Measurements from ENCODE around the gene IGFN1.

IGFN1 gene

DNA sequence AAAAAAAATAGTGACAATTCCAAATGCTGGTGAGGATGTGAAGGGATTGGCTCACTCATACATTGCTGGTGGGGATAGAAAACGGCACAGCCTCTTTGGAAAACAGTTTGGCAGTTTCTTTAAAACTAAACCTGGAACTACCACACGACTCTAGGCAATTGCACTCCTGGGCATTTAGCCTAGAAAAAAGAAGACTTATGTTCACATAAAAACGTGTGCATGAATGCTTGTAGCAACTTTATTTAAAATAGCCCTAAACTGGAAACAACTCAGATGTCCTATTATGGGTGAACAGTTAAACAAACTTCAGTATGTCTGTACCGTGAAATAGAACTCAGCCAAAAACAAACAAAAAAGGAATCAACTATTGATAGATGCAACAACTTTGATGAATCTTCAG is 26.9 kb upstream of the IGFN1 start:
- no peak for DNase-seq (ENCODE audit: low read depth)

DNA sequence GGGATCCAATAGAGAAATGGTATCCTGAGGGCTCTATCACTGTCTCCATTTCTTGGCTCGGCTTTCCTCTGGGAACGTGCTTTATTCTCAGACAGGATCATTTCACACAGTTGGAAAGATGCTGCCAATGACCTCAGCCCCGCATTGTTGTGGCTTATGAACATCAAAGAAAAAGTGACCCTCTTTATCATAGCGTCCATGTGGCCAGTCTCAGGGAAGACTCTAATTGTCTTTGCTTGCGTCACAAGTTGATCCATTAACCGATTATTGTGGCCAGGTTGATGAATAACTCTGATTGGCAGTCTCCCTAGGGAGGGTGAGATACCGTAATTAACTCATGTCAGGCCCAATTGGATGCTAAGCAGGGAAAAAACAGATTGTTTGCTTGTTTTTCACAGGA is 26.0 kb upstream of the IGFN1 start:
- no peak for DNase-seq (ENCODE audit: low read depth)

DNA sequence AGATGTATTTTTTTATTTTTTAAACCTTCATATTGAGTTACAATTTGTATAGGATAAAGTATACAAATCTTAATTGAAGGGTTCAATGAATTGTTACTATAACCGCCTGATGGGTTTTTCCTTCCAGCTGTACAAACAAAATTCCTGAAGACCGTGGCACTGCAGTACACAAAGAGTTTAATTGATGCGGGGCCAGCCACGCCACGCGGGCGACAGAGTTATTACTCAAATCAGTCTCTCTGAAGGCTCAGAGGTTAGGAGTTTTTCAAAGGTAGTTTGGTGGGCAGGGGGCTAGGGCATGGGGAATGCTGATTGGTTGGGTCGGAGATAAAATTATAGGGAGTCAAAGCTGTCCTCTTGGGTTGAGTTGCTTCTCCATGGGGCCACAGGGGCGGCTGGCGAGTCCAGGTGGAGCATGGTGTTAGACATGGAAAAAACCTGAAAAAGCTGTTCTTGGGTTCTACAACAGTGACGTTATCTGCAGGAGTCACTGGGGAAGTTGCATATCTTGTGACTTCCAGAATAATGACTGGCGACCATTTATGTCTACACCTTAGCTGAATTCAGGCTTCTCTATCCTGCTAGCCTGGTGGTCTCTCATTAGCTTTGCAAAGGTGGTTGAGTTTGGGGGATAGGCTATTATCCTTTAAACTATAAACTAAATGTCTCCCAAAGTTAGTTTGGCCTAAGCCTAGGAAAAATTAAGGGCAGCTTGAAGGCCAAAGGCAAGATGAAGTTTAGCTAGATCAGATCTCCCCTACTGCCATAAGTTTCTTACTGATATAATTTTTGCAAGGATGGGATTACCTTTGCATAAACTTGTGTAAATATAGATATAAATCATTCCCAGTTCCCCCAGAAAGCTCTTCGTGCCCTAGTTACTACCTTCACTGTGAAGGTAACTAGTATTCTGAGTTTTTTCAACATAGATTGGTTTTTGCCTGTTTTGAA is 23.3 kb upstream of the IGFN1 start:
- no peak for DNase-seq (ENCODE audit: low read depth)

DNA sequence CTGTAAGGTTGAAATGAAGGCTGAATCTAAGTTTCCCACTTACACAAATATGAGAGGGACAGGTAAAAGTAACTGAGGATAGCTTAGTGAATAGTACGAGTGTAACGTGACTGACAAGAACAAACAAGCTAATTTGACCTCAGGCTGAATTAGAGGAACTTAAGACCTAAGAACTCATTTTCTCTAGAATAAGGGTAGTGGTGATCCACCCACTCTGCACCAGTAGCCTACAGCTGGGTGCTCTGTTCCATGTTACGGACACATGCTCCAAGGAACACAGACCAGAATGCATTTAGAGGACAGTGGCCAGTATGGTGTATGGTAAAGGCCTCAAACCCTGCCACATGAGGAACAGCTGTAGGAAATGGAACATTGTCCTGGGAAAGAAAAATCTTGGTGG is 21.4 kb upstream of the IGFN1 start:
- DNase-seq (ENCODE audit: low read depth): no peak

DNA sequence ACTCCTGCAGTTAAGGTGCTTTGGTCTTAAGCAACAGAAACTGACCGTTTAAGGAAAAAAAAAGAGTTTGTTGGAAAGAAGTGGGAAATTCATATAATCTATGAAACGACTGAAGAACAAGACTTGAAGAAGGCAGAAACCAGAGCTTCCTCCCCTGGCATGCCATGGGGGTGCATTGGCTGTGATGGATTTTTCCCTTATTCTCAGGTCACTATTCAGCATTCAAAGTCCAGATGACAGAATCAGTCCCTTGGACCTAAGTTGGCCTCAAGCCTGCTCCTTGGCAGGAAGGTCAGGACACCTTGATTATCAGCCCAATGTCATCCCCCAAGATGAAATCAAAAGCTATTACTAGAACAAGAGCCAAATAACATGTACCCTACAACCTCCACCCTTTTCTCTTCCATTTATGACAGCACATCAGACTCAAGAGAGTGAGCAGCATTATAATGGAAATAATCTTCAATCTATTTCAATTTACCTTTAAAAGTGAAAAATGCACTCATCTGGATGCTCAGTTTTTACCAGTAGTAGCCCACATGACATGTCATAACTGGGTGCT is 20.6 kb upstream of the IGFN1 start:
- no peak for DNase-seq (ENCODE audit: low read depth)

DNA sequence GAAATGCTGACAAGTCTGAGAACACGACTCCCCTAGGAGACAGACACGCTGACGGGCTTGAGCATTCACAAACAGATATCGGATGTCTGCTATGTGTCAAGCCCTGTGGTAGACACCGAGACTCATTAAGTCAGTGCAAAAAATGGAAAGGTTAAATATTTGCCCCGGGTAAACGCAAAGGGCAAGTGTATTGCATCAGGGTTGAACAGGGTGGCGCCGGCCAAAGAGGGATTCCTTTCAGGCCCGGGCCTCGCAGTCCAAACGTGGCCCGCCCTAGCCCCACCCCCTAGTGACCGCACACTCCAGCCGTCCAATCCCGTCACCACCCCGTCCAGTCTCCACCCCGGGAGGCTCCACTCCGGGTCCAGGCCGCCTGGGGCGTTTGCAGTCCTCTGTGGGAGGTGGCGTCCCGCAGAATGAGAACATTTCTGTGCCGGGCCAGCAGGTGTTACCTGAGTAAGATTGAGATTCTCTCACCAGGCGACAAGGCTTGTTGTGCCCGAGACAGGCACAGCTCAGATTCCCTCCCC is 20.0 kb upstream of the IGFN1 start:
- peak; percentile 94 for DNase-seq (ENCODE audit: low read depth)

DNA sequence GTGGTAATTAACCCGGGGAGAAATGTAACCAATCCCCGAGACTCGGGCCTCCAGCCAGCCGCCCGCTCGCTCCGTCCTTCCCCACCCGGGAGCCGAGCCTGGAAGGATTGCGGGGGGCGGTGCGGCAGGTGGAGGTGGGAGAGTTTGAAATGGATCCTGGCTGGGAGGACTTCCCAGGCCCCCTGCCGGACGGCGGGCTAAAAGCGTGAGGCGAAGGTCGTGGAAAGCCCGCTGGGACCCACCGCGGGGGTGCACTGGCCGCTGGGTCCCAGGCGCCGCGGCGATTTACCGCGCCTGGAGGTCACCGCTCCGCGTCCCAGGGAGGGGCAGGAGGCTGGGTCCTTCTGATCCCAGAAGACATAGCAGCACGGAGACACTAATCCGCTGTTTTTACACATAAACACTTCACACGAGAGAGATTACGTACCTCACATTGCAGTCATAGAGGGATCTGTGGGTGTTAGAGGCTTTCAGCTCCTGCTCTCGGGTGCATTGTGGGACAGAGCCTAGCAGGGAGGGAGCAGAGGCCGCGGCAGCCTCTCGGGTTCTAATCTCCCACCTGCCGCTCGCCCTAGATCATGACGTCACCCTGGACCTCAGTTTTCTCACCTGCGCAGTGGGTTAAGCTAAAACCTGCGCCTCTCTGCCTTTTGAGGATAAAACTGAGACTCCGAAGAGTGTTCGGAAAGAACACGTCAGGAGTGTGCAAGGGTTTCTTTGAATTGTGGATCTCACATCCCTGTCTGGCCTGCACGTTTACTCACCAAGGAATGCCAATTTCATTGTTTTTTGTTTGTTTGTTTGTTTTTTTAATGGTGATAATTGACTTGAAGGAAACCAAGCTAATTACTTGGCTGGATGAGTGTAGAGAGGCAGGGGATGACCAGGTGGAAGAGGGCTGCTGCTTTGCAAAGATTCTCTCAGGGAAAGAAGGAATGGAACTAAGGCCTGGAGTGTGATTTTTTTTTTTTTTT is 19.3 kb upstream of the IGFN1 start:
- peak; percentile 53 for DNase-seq (ENCODE audit: low read depth)

DNA sequence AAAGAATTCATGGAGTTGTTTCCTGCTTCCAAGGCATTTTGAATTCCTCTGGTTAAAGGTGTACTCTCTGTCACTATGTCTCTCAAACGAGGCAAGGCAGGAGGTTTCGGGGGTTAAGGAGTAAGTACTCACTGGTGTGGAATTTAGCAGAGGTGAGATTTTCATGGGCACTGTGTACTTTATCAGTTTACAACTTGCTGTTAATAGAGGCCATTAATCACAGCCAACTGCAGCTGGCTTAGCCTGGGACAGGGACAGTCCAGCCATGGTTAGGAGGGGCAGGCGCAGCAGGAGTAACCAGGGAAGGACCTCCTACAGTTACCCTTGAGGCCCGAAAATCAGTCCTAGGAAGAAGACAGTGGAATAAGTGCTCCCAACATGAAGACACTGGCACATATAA is 18.3 kb upstream of the IGFN1 start:
- DNase-seq (ENCODE audit: low read depth): no peak

DNA sequence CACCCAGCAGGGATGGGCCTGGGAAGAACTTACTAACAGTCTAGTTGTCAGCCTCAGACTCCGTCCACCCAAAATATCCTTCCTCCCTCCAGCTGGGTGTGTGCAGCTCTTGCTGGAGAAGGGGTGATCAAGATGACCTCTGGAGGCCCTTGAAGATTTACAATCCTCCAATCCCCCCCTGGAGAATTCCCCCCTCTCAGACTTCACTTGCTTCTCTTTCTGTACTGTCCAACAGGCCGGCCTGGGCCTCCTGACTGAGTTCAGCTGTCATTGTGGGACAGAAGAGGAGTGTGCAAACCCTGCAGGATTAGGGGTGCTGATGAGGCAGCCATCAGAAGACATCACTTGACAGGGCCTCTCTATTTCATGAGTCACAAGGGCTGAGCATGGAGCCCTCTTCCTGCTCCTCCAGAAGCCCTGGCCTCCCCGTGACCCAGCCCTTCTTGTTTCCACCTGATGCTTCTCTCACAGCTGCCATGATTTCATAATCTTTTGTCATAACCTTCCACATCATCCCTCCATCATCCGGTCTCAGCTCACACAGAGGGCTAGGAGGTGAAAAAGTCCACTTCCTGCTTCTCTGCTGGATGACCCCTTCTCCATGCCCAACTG is 17.5 kb upstream of the IGFN1 start:
- DNase-seq (ENCODE audit: low read depth): peak; percentile 67

DNA sequence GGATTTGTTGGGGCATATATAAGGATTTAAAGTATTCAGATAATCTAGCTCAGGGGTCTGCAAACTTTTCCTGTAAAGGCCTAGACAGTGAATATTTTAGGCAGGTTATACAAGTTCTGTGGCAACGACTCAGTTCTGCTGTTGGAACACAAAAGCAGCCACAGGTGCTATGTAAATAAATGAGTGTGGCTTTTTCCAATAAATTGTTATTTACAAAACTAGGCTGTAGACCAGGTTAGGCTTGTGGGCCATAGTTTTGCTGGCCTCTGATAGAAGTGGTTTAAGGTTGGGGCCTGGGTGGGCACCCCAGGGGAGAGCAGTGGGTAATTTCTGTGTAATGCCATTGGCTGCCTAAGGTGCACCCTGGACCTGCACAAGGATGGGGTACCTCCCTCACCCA is 16.9 kb upstream of the IGFN1 start:
- no peak for DNase-seq (ENCODE audit: low read depth)

DNA sequence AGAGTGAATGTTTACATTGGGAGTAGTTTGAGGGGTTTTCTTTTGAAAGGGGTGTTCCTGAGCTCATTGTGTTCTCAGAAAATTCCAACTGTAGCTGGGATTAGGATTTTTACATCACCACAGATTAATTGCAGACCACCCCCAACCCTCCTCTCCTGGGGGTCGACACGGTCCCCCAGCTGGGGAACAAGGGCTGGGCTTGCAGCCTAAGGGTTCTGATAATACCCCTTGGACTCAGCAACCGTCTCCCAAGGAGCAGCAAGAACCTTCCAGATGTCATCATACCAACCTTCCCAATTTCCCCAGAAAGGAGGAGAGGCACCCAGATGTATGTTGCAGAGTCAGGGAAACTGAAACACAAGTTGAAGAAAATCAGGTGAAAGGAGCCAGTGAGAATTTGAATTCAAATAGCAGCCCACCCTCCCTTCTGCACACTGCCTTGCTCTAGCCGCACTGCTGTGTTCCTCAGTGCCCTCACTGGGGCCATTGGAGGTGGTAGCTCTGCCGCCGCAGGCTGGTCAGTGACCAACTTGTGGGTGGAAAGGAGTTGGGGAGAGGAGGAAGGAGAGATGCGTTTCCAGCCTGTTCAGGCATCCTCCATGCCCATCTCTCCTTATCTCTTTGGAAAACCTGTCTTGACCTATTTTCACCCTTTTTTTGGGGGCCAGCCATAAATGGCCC is 14.7 kb upstream of the IGFN1 start:
- no peak for DNase-seq (ENCODE audit: low read depth)

DNA sequence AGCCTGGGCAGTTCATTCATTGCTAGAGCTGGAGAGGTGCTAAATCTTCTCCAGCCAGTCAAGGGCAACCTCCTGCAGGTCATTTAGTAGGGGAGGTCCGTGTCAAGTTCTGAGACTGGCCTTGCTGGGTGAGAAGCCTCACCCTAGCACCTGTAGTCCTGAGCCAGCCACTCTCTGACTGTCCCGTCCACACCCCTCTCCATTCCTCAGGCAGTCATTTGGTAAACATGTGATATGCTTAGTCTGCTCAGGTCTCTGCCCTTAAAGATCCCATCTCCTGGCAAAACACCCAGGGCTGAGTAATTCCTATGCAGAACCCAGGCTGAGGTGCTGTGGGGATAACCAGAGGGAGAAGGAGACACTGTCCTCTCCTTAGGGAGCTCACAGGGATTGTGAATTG is 13.7 kb upstream of the IGFN1 start:
- no peak for DNase-seq (ENCODE audit: low read depth)

DNA sequence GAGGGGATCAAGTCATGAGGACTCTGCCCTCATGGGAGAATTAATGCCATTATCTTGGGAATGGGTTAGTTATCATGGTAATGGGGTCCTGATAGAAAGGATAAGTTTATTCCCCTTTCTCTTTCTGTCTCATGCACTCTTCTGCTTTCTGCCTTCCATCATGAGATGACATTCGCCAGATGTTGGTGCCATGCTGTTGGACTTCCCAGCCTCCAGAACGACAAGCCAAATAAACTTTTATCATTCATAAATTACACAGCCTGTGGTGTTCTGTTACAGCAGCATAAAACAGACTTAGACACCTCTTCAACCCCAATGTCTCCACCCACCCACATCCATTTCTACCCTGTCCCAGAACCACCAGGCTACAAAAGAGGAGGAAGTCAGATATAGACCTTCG is 11.9 kb upstream of the IGFN1 start:
- no peak for DNase-seq (ENCODE audit: low read depth)

DNA sequence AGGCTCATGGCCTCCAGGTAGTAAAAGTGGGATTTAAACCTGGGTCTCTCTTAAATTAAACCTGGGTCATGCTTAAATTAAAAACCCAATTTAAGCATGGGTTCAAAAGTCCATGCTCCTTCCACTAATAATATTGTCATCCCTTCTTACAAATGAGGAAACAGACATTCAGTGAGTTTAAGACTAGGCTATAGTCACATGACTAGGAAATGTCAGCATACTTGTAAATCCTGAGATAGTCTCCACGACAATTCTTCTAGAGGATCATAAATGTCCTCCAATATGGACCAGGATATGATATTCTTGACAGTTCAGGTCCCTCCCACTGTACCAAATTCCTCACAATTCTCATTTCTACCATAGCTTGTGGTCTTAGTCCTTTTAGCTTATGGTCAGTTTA is 10.5 kb upstream of the IGFN1 start:
- DNase-seq (ENCODE audit: low read depth): no peak

DNA sequence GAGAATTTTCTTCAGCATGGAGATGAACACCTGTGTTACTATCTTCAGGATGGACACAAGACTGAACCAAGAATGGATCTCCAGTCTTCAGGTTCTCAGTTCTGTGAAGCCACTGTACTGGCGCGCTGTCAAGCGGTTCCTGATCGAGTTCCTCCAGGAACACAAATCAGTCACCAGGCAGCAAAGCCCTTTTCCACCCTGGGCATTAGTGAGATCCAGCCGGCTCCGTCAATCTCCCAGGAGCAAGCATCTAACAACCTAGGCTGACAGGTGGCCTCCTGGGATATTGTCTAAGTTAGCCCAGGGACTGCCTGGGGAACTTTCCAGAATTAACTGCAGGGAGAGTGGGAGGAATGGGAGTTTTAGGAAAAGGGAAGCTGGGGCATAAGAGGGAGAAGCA is 9.7 kb upstream of the IGFN1 start:
- DNase-seq (ENCODE audit: low read depth): no peak

DNA sequence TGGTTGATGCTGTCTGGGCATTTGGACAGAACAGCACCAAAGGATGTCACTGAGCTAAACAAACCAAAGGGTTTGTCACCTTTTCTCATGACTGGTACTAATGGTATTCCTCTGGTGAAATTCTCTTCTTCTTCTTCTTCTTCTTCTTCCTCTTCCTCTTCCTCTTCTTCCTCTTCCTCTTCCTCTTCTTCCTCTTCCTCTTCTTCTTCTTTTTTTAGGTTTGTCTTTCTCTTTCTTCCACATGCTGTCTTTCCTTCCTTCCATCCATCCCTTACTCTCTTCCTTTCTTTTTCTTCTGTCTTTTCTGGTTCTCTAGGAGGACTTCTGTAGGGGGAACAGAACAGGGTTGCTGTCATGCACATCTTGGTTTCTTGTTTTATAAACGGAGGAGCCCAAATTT is 9.3 kb upstream of the IGFN1 start:
- DNase-seq (ENCODE audit: low read depth): no peak

DNA sequence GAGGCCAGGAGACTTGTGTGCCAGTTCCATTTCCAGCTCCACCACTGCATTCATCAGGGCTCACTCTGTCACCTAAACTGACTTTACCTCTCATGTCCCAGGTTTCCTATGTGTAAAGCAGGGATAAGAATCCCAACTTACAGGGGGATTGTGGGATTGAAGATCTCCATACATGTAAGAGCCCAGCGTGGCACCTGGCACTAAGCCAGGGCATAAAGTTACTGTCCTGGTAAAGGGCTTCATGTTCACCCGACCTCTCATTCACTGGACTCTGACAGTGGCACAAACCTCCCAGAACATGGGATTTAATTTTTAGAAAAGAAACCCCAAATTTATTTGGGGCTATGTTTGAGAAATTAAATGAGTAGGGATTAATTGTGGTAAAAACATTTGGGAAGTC is 8.9 kb upstream of the IGFN1 start:
- no peak for DNase-seq (ENCODE audit: low read depth)

DNA sequence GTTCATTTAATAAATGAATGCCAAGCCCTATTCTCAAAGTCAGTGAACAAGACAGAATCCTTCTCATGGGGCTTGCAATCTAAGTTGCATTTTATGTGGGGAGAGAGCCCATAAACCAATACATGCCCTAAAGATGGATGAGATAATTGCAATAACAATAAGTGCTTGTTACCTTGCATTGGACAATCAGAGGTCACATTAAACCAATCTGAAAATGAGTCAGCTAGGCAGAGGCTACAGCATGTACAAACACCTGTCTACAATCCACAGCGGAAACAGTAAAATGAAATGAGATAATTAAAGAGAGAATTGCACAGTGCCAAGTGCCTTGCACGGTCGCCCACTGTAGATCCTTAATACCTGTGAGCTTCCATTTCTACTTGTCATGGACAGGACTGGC is 7.4 kb upstream of the IGFN1 start:
- no peak for DNase-seq (ENCODE audit: low read depth)

DNA sequence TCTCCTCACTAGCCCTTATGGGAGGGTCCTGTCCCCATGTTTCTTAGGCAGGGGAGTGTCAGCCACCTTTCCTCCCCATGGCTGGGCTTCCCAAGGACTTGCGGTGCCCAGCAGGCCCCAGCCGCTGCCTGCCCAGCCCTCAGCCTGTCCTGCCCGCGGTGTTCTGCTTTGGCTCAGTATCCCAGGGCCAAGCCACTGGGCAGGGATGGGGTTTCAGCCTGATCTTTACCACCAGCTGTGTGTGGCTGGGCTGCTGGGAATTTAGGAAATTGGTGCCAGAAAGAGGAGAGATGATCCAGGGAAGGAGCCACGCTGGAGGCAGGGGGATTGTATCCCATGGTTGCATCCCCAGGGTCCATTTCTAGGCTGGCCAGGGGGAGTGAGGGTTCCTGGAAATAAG is 6.9 kb upstream of the IGFN1 start:
- no peak for DNase-seq (ENCODE audit: low read depth)

DNA sequence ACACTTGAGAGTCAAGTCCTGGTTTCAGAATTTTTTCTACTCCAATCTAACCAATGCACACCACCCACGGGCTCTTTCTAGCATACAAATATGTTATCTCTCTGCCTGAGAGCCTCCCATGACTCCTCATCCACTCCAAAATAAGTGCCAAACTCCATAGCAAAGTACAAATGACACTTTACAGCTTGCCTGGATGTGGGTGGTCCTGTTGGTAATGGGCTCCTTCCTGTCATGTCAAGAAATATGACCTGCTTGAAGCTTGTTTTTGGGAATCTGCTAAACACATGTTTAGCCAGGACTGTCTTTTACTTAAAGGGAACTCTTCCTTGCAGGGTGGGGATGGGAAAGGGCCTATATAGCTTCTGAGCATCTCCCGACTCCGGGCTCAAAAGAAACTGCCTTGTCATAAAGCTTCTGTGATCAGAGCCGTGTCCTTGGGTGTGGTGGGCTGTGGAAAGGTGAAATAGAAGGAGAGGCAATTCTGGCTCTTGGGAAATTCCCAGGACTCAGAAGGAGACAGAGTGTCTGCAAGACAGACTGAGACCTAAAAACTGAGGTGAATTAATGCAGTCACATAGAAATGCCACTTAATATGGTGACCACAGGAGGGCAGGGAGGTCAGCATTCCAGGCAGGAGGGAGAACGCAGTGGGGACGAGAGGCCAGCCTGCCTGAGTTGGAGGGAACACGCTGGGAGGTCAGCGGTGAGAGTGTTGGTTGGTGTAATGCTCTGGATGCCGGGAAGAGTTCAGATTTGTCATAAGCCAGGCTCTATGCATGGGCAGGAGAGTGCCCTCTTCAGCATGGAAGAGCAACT is 6.1 kb upstream of the IGFN1 start:
- peak; percentile 88 for DNase-seq (ENCODE audit: low read depth)

DNA sequence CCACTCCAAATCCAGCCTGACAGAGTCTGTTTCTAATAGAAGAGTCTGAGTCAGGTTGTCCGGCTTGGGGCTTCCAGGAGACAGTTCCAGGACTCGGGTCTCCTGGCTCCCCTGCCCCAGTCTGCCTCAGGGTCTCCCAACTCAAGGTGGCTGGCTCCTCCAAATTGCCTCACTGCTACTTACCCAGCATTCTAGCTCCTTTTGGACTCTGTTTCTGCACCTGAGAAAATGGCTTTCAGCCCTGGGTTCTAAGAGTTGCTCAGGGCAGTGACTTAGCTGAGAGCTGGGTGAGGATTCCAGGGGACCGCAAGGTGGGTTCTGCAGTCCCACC is 5.5 kb upstream of the IGFN1 start:
- DNase-seq (ENCODE audit: low read depth): no peak

All from amniotic epithelial cell (primary cell).